Muscle layer of colon (tissue), 2 donors: Measurements from ENCODE around the gene SEPTIN1.
"Not testable (repeated sequence)": the region's sequence is repeated elsewhere in the genome, so short reads cannot be mapped to it uniquely, and the experiment has no call there.

Experiments used
- H3K27ac ChIP-seq: one replicate; pipeline ENCODE4 v1.7.0; 2013; ENCODE audit warnings: low read depth, mild to moderate bottlenecking, low read length, moderate library complexity
- H3K27me3 ChIP-seq, 2 donors: one replicate each; pipeline ENCODE4 v1.7.0; 2013; ENCODE audit warnings: low read length in 2 of 2, mild to moderate bottlenecking in 2 of 2; ENCODE audit not compliant: insufficient read depth in 2 of 2, control insufficient read depth in 1 of 2
- H3K36me3 ChIP-seq: one replicate; pipeline ENCODE4 v1.7.0; 2013; ENCODE audit warnings: mild to moderate bottlenecking, low read length; ENCODE audit not compliant: insufficient read depth
- H3K4me1 ChIP-seq: one replicate; pipeline ENCODE4 v1.7.0; 2013; ENCODE audit warnings: mild to moderate bottlenecking, low read length; ENCODE audit not compliant: insufficient read depth
- H3K4me3 ChIP-seq, 2 donors: one replicate each; pipeline ENCODE4 v1.7.0; 2013; ENCODE audit warnings: low read length in 2 of 2, low read depth in 1 of 2, mild to moderate bottlenecking in 1 of 2, moderate library complexity in 1 of 2
- H3K9ac ChIP-seq: one replicate; pipeline ENCODE4 v1.7.0; 2013; ENCODE audit warnings: low read length
- H3K9me3 ChIP-seq: one replicate; pipeline ENCODE4 v1.7.0; 2013; ENCODE audit warnings: mild to moderate bottlenecking, low read length
- donor health status: abdominal sarcoma.
- donor health status: Adenocarcinoma of cecum.

SEPTIN1 gene

GRCh38 chr16:30353438-30354129 lies 28.8 kb downstream of the SEPTIN1 start:
- no peaks in the 10 kb centered on the region for H3K27me3 ChIP-seq
- peak overlapping the region; percentile 83 to 97 for H3K4me3 ChIP-seq
- peaks cover 48% of the 10 kb centered on the region for H3K4me1 ChIP-seq
- H3K27ac ChIP-seq: peak overlapping the region; percentile 93
- no peaks in the 10 kb centered on the region for H3K9me3 ChIP-seq
- peak overlapping the region; percentile 99 for H3K9ac ChIP-seq
- peaks cover 50% of the 10 kb centered on the region for H3K36me3 ChIP-seq

- no peaks in the 10 kb centered on the region for H3K9me3 ChIP-seq
- H3K4me3 ChIP-seq: no peak overlapping the region
- no peaks in the 10 kb centered on the region for H3K27me3 ChIP-seq
- H3K9ac ChIP-seq: peak overlapping the region; percentile 49
- H3K4me1 ChIP-seq: peaks cover 48% of the 10 kb centered on the region
- peaks cover 41% of the 10 kb centered on the region for H3K36me3 ChIP-seq
- H3K27ac ChIP-seq: peak overlapping the region; percentile 82
Measured at GRCh38 chr16:30352488-30353401, 29.6 kb downstream of the SEPTIN1 start.

GRCh38 chr16:30351586-30352419 lies 30.6 kb downstream of the SEPTIN1 start:
- H3K27me3 ChIP-seq: no peaks in the 10 kb centered on the region
- peaks cover 32% of the 10 kb centered on the region for H3K36me3 ChIP-seq
- no peaks in the 10 kb centered on the region for H3K9me3 ChIP-seq
- H3K4me1 ChIP-seq: peaks cover 46% of the 10 kb centered on the region
- peak overlapping the region; percentile 82 for H3K27ac ChIP-seq
- H3K4me3 ChIP-seq: no peak overlapping the region
- H3K9ac ChIP-seq: peak overlapping the region; percentile 49

GRCh38 chr16:30351001-30351441 lies 31.3 kb downstream of the SEPTIN1 start:
- Histone ChIP-seq H3K9me3 (no peaks in the 10 kb centered on the region), H3K9ac (no peak overlapping the region), H3K4me3 (no peak overlapping the region), H3K27ac (no peak overlapping the region), H3K27me3 (no peaks in the 10 kb centered on the region), H3K36me3 (peaks cover 30% of the 10 kb centered on the region), H3K4me1 (peaks cover 38% of the 10 kb centered on the region)

- Histone ChIP-seq H3K4me3 (no peak overlapping the region), H3K27me3 (no peaks in the 10 kb centered on the region), H3K9me3 (no peaks in the 10 kb centered on the region), H3K9ac (no peak overlapping the region), H3K27ac (no peak overlapping the region), H3K36me3 (peaks cover 30% of the 10 kb centered on the region), H3K4me1 (peaks cover 33% of the 10 kb centered on the region)
Measured at GRCh38 chr16:30350134-30350871, 32.1 kb downstream of the SEPTIN1 start.

GRCh38 chr16:30349675-30350074 lies 32.7 kb downstream of the SEPTIN1 start:
- Histone ChIP-seq H3K27ac (no peak overlapping the region), H3K27me3 (no peaks in the 10 kb centered on the region), H3K9me3 (no peaks in the 10 kb centered on the region), H3K9ac (no peak overlapping the region), H3K4me1 (peaks cover 33% of the 10 kb centered on the region), H3K36me3 (peaks cover 30% of the 10 kb centered on the region), H3K4me3 (no peak overlapping the region)

GRCh38 chr16:30348929-30349328 lies 33.4 kb downstream of the SEPTIN1 start:
- peaks cover 30% of the 10 kb centered on the region for H3K36me3 ChIP-seq
- H3K9me3 ChIP-seq: no peaks in the 10 kb centered on the region
- H3K27ac ChIP-seq: no peak overlapping the region

GRCh38 chr16:30348113-30348512 lies 34.2 kb downstream of the SEPTIN1 start:
- Histone ChIP-seq H3K27me3 (no peaks in the 10 kb centered on the region), H3K4me1 (peaks cover 19% of the 10 kb centered on the region), H3K9me3 (no peaks in the 10 kb centered on the region)

More at GRCh38 chr16:30348929-30349328, 33.4 kb downstream of the SEPTIN1 start:
- Histone ChIP-seq H3K4me3 (no peak overlapping the region), H3K27me3 (no peaks in the 10 kb centered on the region), H3K4me1 (peaks cover 26% of the 10 kb centered on the region), H3K9ac (no peak overlapping the region)

GRCh38 chr16:30346286-30346685 lies 36.1 kb downstream of the SEPTIN1 start:
- no peak overlapping the region for H3K9ac ChIP-seq
- H3K9me3 ChIP-seq: no peaks in the 10 kb centered on the region
- peaks cover under 1% of the 10 kb centered on the region for H3K4me1 ChIP-seq
- H3K36me3 ChIP-seq: peaks cover 9% of the 10 kb centered on the region
- H3K27ac ChIP-seq: no peak overlapping the region
- H3K27me3 ChIP-seq: no peaks in the 10 kb centered on the region
- no peak overlapping the region for H3K4me3 ChIP-seq

More at GRCh38 chr16:30348113-30348512, 34.2 kb downstream of the SEPTIN1 start:
- H3K4me3 ChIP-seq: no peak overlapping the region
- H3K36me3 ChIP-seq: peaks cover 25% of the 10 kb centered on the region
- H3K27ac ChIP-seq: no peak overlapping the region
- H3K9ac ChIP-seq: no peak overlapping the region

GRCh38 chr16:30343491-30343820 lies 38.9 kb downstream of the SEPTIN1 start:
- H3K9me3 ChIP-seq, H3K27me3 ChIP-seq, H3K36me3 ChIP-seq, H3K9ac ChIP-seq, H3K27ac ChIP-seq, H3K4me1 ChIP-seq, H3K4me3 ChIP-seq: not testable (repeated sequence)
